CD4-positive, alpha-beta memory T cell (primary cell): ENCODE results near the gene ERCC8. TPM values are rescaled to one million over a fixed set of nuclear protein-coding genes. Genes with fewer than 3 reads are reported as not detected.

Experiments used
- CTCF ChIA-PET: fragments of 350-600 bp; sonication (Branson Sonifier 250); formaldehyde crosslinking; loops from one replicate; lab custom pipeline; 2021; ENCODE audit warnings: inconsistent platforms; ENCODE audit not compliant: partially characterized antibody; lab: Charles Lee
- POLR2A ChIA-PET: fragments of 350-600 bp; sonication (Branson Sonifier 250); formaldehyde crosslinking; loops from one replicate; lab custom pipeline; 2021; ENCODE audit not compliant: partially characterized antibody; lab: Charles Lee
- DNase-seq, 5 donors: peaks; one replicate each; pipeline versions ENCODE4 v3.0.0 to v3.0.0-alpha.2; 2020 to 2022; ENCODE audit warnings: mixed read lengths in 1 of 5
- H3K27ac ChIP-seq: one replicate; pipeline ENCODE4 v1.7.0; 2013; ENCODE audit warnings: low read depth, low read length
- H3K27me3 ChIP-seq: 2 replicates; pipeline ENCODE4 v1.7.0; 2013; ENCODE audit warnings: mild to moderate bottlenecking, low read length, moderate library complexity; ENCODE audit not compliant: insufficient read depth
- H3K36me3 ChIP-seq: 2 replicates; pipeline ENCODE4 v1.7.0; 2013; ENCODE audit warnings: mild to moderate bottlenecking, low read length, moderate library complexity; ENCODE audit not compliant: insufficient read depth
- H3K4me1 ChIP-seq: 2 replicates; pipeline ENCODE4 v1.7.0; 2013; ENCODE audit warnings: mild to moderate bottlenecking, low read length, moderate library complexity; ENCODE audit not compliant: insufficient read depth
- H3K4me3 ChIP-seq, 2 donors: one replicate each; pipeline ENCODE4 v1.7.0; 2013; ENCODE audit warnings: low read length in 2 of 2, mild to moderate bottlenecking in 1 of 2
- H3K9me3 ChIP-seq, 2 donors: one replicate each; pipeline ENCODE4 v1.7.0; 2013; ENCODE audit warnings: low read length in 2 of 2, control low read depth in 1 of 2; ENCODE audit not compliant: control insufficient read depth in 1 of 2
- H3K27ac Mint-ChIP-seq, 7 donors: one replicate each; pipeline ENCODE4 v1.8.0; 2020 to 2021; ENCODE audit warnings: mixed read lengths in 7 of 7, mild to moderate bottlenecking in 6 of 7, inconsistent platforms in 3 of 7, moderate library complexity in 3 of 7
- H3K27me3 Mint-ChIP-seq, 2 donors: one replicate each; pipeline ENCODE4 v1.8.0; 2020 to 2021; ENCODE audit warnings: mixed read lengths in 2 of 2
- H3K36me3 Mint-ChIP-seq, 2 donors: one replicate each; pipeline ENCODE4 v1.8.0; 2020 to 2021; ENCODE audit warnings: mixed read lengths in 2 of 2, inconsistent platforms in 1 of 2, mild to moderate bottlenecking in 1 of 2
- H3K4me1 Mint-ChIP-seq, 4 donors: one replicate each; pipeline ENCODE4 v1.8.0; 2020 to 2021; ENCODE audit warnings: mixed read lengths in 4 of 4, mild to moderate bottlenecking in 1 of 4
- H3K4me3 Mint-ChIP-seq, 8 donors: one replicate each; pipeline ENCODE4 v1.8.0; 2020 to 2021; ENCODE audit warnings: mixed read lengths in 8 of 8, mild to moderate bottlenecking in 7 of 8, moderate library complexity in 6 of 8, inconsistent platforms in 3 of 8
- H3K9me3 Mint-ChIP-seq, 8 donors: one replicate each; pipeline ENCODE4 v1.8.0; 2020 to 2021; ENCODE audit warnings: mixed read lengths in 8 of 8, mild to moderate bottlenecking in 5 of 8, inconsistent platforms in 3 of 8, moderate library complexity in 1 of 8
- intact Hi-C: fragments of 100-400 bp; cut with micrococcal nuclease; formaldehyde crosslinking; loops from one replicate; pipeline ENCODE4 v1.15.1; 2023
- polyA plus RNA-seq, 2 donors: library from polyadenylated mRNA; unstranded; fragments of 300-500 nt; fragmentation: Illumina TruSeq; gene quantifications; one replicate each; pipeline ENCODE4 v1.2.3, GENCODE V29; 2021
- total RNA-seq, 2 experiments: library from RNA; stranded (reverse); gene quantifications; one replicate each; pipeline ENCODE4 v1.2.3, GENCODE V29; 2021

Gene ERCC8
- total and polyA plus RNA-seq, 4 experiments from 2014 or later: 7.1 to 20.5 (median 9.8) TPM

- Mint-ChIP-seq H3K27ac (no peak overlapping the region), H3K4me1 (peaks cover 3 to 25% (median 12%) of the 10 kb centered on the region in 4 donors), H3K9me3 (no peaks in the 10 kb centered on the region), H3K36me3 (no peaks in the 10 kb centered on the region), H3K4me3 (peak overlapping the region; percentile 44 to 79 (median 66)), H3K27me3 (peaks cover 38 to 45% of the 10 kb centered on the region in 2 donors)
- no peak overlapping the region for H3K27ac ChIP-seq
- H3K27me3 ChIP-seq: peaks cover 4% of the 10 kb centered on the region
- no peak for DNase-seq
- peaks cover 8% of the 10 kb centered on the region for H3K4me1 ChIP-seq
- no peak overlapping the region for H3K4me3 ChIP-seq
- no peaks in the 10 kb centered on the region for H3K9me3 ChIP-seq
- ChIA-PET POLR2A (no interaction called here), CTCF (no interaction called here)
- intact Hi-C loops: no loop called here
- no peaks in the 10 kb centered on the region for H3K36me3 ChIP-seq
These were observed 101.4 kb downstream of the ERCC8 start for GRCh38 chr5:60843386-60843935.

GRCh38 chr5:60842871-60843385 lies 101.9 kb downstream of the ERCC8 start:
- POLR2A ChIA-PET: no interaction called here
- CTCF ChIA-PET: no interaction called here

DNA sequence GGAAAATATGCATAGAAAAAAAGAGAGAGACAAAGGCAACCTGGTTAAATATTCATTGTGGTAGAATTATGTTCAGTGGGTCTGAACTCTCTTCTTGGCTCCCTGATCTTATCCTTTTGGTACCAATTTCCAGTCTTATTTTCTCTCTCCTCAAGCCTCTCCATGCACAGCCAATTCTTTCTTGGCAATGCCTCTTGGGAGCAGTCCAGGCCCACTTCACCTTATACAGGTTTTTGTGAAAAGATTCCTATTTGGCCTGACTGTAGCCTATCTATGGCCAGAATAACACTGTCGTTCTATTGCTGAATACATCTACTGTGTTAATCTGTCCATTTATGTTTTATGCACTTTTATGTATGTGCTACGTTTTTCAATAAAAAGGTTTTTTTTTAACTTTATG lies 103.5 kb downstream of the ERCC8 start:
- ChIA-PET POLR2A (no interaction called here), CTCF (no interaction called here)
- no peak overlapping the region for H3K27ac Mint-ChIP-seq
- H3K4me1 ChIP-seq: peaks cover 8% of the 10 kb centered on the region
- H3K36me3 Mint-ChIP-seq: no peaks in the 10 kb centered on the region
- DNase-seq: no peak
- H3K9me3 ChIP-seq: no peaks in the 10 kb centered on the region
- peaks cover 38 to 42% of the 10 kb centered on the region in 2 donors for H3K27me3 Mint-ChIP-seq
- no peaks in the 10 kb centered on the region for H3K36me3 ChIP-seq
- H3K9me3 Mint-ChIP-seq: no peaks in the 10 kb centered on the region
- H3K27ac ChIP-seq: no peak overlapping the region
- no peak overlapping the region for H3K4me3 ChIP-seq
- H3K27me3 ChIP-seq: peaks cover 4% of the 10 kb centered on the region
- H3K4me3 Mint-ChIP-seq: no peak overlapping the region
- intact Hi-C loops: no loop called here
- H3K4me1 Mint-ChIP-seq: peaks cover 3 to 25% (median 12%) of the 10 kb centered on the region in 4 donors

More at GRCh38 chr5:60842871-60843385, 101.9 kb downstream of the ERCC8 start:
- H3K4me3 Mint-ChIP-seq: peak overlapping the region; percentile 44 to 79 (median 66)
- H3K36me3 Mint-ChIP-seq: no peaks in the 10 kb centered on the region
- peaks cover 4% of the 10 kb centered on the region for H3K27me3 ChIP-seq
- H3K4me1 Mint-ChIP-seq: peaks cover 3 to 25% (median 12%) of the 10 kb centered on the region in 4 donors
- no peak for DNase-seq
- peaks cover 8% of the 10 kb centered on the region for H3K4me1 ChIP-seq
- H3K27me3 Mint-ChIP-seq: peaks cover 38 to 48% of the 10 kb centered on the region in 2 donors
- no peaks in the 10 kb centered on the region for H3K9me3 Mint-ChIP-seq
- no peak overlapping the region for H3K4me3 ChIP-seq
- no peaks in the 10 kb centered on the region for H3K36me3 ChIP-seq
- H3K27ac Mint-ChIP-seq: no peak overlapping the region
- intact Hi-C loops: no loop called here
- no peak overlapping the region for H3K27ac ChIP-seq
- H3K9me3 ChIP-seq: no peaks in the 10 kb centered on the region

DNA sequence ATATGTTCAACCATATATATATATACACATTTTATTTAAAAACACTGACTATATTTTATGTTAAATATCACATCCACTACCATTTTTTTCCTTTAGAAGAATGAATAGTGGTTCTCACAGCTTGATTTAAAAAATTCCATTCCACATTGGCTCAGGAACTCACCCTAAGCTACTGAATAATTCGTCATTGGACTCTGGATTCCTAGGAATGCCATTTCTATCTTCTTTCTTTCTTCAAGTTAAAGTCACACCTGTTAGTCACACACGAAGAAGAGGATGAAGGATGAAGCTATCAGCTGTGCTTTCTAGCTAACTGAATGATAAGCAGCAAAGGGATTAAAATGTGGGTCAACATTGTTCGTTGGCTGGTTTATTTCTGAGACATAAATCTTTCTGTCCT lies 108.7 kb downstream of the ERCC8 start:
- ChIA-PET POLR2A (no interaction called here), CTCF (no interaction called here)

GRCh38 chr5:60835554-60835953 lies 109.3 kb downstream of the ERCC8 start:
- no peak for DNase-seq
- Histone ChIP-seq H3K27me3 (no peaks in the 10 kb centered on the region), H3K36me3 (no peaks in the 10 kb centered on the region), H3K27ac (no peak overlapping the region), H3K4me1 (no peaks in the 10 kb centered on the region), H3K4me3 (no peak overlapping the region), H3K9me3 (no peaks in the 10 kb centered on the region)
- Mint-ChIP-seq H3K36me3 (no peaks in the 10 kb centered on the region), H3K4me1 (no peaks in the 10 kb centered on the region), H3K4me3 (no peak overlapping the region), H3K9me3 (peaks cover 0 to 2% (median 0%) of the 10 kb centered on the region in 8 donors), H3K27me3 (peaks cover 9% of the 10 kb centered on the region in 2 donors), H3K27ac (no peak overlapping the region)
- intact Hi-C loops: no loop called here
- POLR2A ChIA-PET: no interaction called here
- CTCF ChIA-PET: no interaction called here

More for the DNA sequence above, 108.7 kb downstream of the ERCC8 start:
- DNase-seq: no peak
- Histone ChIP-seq H3K36me3 (no peaks in the 10 kb centered on the region), H3K9me3 (no peaks in the 10 kb centered on the region), H3K27me3 (no peaks in the 10 kb centered on the region), H3K4me3 (no peak overlapping the region), H3K27ac (no peak overlapping the region), H3K4me1 (no peaks in the 10 kb centered on the region)
- intact Hi-C loops: no loop called here
- Mint-ChIP-seq H3K27ac (no peak overlapping the region), H3K36me3 (no peaks in the 10 kb centered on the region), H3K4me3 (no peak overlapping the region), H3K9me3 (peaks cover 0 to 2% (median 0%) of the 10 kb centered on the region in 8 donors), H3K4me1 (no peaks in the 10 kb centered on the region), H3K27me3 (peaks cover 9 to 10% of the 10 kb centered on the region in 2 donors)

DNA sequence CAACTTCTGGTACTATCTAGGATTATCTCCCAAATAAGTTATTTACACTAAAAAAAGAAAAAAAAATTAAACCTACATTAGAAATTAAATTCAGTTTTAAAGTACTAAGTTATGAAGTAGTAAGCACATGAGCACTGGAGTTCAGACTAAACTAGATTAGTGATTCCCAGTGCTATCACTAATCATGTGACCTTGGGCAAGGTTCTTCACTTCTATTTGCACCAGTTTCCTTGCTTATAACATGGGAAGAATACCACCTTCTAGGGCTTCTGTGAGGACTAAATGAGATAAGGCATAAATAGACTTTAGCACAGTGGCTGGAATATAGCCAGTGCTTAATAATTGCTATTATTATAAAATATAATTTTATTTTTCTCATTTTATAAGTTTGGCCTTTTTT lies 111.3 kb downstream of the ERCC8 start:
- no peak overlapping the region for H3K4me3 ChIP-seq
- H3K27ac ChIP-seq: no peak overlapping the region
- H3K27ac Mint-ChIP-seq: no peak overlapping the region
- H3K4me3 Mint-ChIP-seq: no peak overlapping the region
- H3K9me3 ChIP-seq: no peaks in the 10 kb centered on the region
- peaks cover 0 to 4% of the 10 kb centered on the region in 2 donors for H3K27me3 Mint-ChIP-seq
- no peaks in the 10 kb centered on the region for H3K36me3 Mint-ChIP-seq
- no peak for DNase-seq
- POLR2A ChIA-PET: no interaction called here
- intact Hi-C loops: no loop called here
- no peaks in the 10 kb centered on the region for H3K36me3 ChIP-seq
- no peaks in the 10 kb centered on the region for H3K27me3 ChIP-seq
- CTCF ChIA-PET: no interaction called here
- H3K4me1 Mint-ChIP-seq: peaks cover 0 to 6% (median 3%) of the 10 kb centered on the region in 4 donors
- H3K4me1 ChIP-seq: no peaks in the 10 kb centered on the region
- H3K9me3 Mint-ChIP-seq: peaks cover 0 to 2% (median 0%) of the 10 kb centered on the region in 8 donors

DNA sequence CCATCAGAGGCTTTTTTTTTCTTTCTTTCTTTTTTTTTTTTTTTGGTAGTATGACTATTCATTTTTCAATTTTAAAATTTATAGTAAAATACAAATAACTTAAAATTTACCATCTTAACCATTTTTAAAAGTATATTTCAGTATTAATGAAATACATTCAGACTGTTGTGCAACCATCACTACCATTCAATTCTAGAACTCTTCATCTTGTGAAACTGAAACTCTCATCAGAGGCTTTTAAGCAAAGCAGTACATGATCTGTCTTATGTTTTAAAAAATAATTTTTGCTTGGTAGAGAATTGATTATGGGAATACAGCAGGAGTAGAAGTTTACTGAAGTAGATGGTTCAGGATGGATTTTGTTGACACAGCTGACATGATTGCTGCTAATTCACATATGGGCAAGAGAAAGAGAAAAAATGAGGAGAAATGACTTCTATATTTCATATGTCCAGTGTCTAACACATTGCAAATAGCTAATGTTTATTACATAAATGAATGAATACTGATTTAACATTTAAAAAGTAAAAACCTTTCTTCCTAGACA lies 114.2 kb downstream of the ERCC8 start:
- Histone ChIP-seq H3K4me1 (no peaks in the 10 kb centered on the region), H3K9me3 (no peaks in the 10 kb centered on the region), H3K4me3 (no peak overlapping the region), H3K27me3 (no peaks in the 10 kb centered on the region), H3K27ac (no peak overlapping the region), H3K36me3 (no peaks in the 10 kb centered on the region)
- DNase-seq: no peak
- Mint-ChIP-seq H3K4me1 (peaks cover 0 to 6% (median 3%) of the 10 kb centered on the region in 4 donors), H3K4me3 (no peak overlapping the region), H3K27me3 (no peaks in the 10 kb centered on the region), H3K36me3 (no peaks in the 10 kb centered on the region), H3K9me3 (peaks cover 0 to 1% (median 0%) of the 10 kb centered on the region in 8 donors), H3K27ac (no peak overlapping the region)
- ChIA-PET POLR2A (no interaction called here), CTCF (no interaction called here)
- intact Hi-C loops: no loop called here
